GM18951 (cell line): ENCODE data around the gene ZNF280D.

ENCODE experiments used
- POLR2A ChIP-seq: IDR thresholded peaks from 4 replicates; pipeline ENCODE4 v1.6.1; 2011; ENCODE audit warnings: mild to moderate bottlenecking; ENCODE audit not compliant: insufficient read length, insufficient read depth; ENCODE audit errors: extremely low read depth
- in situ Hi-C: fragments of 300-500 bp; cut with MboI; formaldehyde crosslinking; loops from one replicate; pipeline ENCODE4 v1.12.0; 2022; ENCODE audit warnings: low sequenced_read_pairs, mixed read lengths, inconsistent platforms; ENCODE audit not compliant: unreplicated experiment

Gene ZNF280D

DNA sequence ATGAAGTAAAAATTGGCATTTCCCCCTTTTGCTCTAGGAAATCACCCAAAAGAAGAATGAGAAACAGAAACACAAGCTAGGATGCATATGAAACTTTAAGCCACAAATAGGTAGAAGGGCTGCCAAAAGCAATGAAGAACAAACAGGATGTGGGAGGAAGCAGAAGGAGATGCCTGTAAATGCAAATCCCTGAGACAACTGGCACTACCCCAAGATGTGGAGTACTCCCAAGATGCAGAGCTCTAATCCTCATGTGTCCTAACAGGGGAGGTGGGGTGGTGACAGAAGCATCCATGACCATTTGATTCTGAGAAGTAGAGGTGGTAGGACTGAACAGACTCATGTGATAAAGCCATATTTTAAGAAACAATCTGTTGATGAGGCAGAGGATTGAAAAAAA, 31.9 kb upstream of the ZNF280D start:
- TF ChIP-seq POLR2A: no peak
- in situ Hi-C loops: no loop called here

DNA sequence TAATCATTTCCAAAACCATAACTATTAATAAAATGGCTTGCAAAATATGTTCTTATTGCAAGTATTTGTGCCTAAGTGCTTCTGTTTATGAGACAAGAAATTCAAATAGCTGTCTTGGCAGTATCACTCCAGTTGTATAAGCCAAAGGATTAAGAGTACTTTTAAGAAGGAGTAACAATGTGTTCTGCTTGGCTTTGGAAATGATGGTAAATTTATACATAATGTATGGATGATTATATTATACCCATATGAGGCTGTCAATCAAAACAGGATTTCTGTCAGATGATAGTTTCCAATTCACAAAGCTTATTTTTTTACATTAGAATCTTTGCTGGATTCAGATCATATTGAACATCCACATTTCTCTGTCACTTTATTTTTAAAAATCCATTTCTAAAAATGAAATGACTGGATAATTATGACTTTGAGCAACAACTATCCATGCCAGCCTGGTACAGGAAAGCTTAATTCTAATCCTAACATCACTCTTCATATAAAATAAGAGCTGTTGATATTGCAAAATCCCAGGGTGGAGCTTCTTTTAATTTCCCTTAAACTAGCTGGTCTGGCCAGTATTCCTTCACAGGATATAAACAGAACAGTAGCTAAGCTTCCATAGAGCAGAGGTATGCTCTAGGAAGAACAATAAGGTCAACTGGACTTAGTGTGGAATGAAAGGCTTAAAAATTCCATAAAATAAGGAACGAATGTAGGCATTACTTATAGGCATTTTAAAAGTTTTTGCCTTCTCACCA, 30.0 kb upstream of the ZNF280D start:
- TF ChIP-seq POLR2A: no peak
- in situ Hi-C loops: no loop called here

DNA sequence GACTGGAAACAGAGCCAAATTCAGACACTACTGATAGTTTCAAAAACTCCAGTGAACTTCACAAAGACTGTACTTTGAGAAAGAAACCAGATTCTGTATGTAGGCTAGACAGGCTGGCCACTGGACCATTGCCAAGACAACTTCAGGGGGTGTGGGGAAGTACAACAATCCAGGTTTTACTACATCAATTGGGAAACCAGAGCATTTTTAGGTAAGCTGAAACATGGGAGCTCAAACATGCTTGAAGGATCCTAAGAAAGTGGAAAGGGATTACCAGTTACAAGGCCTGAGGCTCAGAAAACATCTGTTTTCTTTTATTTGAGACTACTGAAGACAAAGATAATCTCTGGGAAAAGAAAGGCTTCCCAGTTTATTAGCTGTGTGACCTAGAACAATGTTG, 26.9 kb upstream of the ZNF280D start:
- TF ChIP-seq POLR2A: no peak
- in situ Hi-C loops: no loop called here

DNA sequence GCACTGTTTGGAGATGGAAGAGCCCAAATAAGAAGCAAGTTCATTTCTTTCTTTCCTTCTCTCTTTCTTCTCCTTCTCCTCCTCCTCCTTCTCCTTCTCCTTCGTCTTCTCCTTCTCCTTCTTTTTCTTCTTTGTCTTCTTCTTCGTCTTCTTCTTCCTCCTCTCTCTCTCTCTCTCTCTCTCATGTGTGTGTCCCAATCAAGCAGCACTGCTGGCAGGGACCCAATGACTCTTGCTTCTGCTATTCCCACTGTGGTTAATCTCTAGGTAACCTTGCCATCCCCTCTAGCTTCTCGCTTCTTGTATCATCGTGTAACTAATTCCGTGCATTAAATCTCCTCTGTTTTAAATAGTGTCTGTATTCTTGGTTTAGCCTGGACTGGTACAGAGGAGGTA, 26.1 kb upstream of the ZNF280D start:
- in situ Hi-C loops: no loop called here
- no peak for TF ChIP-seq POLR2A

DNA sequence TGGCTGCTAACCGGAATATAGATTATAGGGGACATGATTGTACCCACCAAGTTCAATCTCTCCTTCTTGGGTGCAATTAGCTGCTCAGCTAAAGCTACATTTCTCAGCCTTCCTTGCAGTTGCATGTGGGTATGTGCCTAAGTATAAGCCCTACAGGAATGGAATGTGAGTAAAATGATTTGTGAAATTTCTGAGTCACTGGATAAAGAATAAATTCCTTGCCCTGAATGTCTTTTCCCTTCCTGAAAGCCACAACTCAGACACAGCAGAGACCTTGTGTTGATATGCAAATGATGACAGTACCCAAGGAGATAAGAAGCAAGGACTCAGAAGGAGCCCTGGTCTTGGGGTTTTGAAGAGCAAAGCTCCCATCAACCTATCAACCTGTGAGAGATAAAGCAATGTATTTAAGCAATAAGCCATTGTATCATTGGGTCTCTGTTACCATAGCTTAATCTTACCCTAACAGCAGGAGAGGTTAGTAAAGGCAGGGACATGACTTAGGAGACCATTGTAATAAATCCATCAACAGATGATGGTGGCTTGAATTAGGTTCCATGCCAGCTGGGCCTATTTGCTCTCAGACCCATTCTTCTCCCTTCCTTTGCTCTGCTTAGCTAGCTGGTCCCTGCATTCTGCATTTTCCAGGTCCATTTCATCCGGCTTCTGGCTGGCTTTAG, 25.6 kb upstream of the ZNF280D start:
- in situ Hi-C loops: no loop called here
- no peak for TF ChIP-seq POLR2A

DNA sequence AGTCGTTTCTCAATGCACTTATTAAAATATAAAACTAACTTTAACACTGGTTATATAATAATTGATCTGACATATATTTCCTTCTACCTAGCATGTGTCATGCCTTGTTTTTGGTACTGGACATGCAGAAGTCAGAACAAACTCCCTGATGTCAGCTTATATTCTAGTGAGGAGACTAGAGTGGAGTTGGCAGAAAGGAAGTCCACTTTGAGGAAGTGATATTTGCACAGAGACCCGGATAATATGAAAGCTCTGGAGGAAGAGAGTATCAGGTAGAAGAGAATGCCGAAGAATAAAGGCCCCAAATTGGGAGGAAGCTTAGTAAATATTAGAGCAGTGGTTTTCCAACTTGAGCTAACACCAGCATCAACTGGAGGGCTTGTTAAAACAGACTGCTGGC, 24.6 kb upstream of the ZNF280D start:
- no peak for TF ChIP-seq POLR2A
- in situ Hi-C loops: no loop called here

DNA sequence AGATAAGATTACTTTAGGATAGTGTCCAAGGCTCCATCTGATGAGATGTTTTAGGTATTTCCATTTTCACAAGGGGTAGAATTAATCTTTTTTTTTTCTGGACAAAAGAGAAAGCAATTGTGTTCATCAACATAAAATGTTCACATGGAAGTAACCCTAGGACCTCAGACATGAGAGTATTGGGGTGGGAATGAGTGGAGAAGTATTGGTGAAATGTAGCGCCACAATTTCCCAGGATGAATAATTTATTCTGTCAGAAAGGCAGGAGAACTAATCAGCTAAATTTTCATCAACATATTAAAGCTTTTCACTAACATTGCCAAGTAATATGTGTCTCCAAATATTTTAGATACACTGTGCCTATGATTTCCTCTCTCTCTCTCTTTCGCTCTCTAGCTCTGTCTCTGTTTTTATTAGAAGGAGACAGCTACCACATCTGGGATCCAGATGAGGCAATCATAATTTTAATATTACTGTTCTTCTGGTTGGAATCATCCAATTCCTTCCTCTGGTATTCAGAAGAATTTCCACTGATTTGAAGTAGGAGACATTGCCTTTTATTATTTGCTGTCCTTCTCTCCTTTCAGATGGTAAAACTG, 21.6 kb upstream of the ZNF280D start:
- in situ Hi-C loops: no loop called here
- TF ChIP-seq POLR2A: no peak

DNA sequence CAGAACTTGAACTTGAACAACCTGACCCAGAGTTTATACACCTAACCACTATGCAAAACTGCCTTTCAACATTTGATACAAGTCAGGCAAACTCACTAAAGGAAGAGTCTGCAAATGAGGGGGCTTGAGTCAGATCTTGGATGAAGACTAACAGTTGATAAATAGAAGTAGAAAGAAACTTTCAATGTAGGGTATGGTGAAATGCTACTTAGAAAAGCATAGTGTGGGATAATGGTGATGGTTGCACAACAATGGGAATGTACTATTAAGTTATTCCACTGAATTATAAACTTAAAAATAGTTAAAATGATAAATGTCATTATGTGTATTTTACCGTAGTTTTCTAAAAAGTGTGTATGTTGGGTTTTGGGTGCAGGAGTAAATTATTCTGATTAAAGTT, 19.7 kb upstream of the ZNF280D start:
- TF ChIP-seq POLR2A: no peak
- in situ Hi-C loops: no loop called here

DNA sequence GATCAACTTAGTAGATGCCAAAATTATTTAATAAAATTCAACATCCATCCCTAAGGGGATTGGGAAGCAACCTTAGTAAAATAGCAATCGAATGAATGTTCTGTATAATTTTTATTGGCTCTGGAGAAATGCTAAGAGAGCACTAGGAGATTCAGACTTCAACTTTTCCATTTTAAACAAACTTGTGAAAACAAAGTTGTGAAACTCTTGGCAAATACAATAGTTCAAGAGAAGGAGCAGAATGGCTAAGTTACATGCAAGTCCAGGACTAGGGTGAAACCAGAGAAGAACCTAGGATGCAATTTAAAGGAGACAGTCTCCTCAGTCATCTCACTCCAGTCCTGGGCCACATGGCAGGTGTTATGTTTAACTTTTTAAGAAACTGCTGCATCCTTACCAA, 16.7 kb upstream of the ZNF280D start:
- no peak for TF ChIP-seq POLR2A
- in situ Hi-C loops: no loop called here

DNA sequence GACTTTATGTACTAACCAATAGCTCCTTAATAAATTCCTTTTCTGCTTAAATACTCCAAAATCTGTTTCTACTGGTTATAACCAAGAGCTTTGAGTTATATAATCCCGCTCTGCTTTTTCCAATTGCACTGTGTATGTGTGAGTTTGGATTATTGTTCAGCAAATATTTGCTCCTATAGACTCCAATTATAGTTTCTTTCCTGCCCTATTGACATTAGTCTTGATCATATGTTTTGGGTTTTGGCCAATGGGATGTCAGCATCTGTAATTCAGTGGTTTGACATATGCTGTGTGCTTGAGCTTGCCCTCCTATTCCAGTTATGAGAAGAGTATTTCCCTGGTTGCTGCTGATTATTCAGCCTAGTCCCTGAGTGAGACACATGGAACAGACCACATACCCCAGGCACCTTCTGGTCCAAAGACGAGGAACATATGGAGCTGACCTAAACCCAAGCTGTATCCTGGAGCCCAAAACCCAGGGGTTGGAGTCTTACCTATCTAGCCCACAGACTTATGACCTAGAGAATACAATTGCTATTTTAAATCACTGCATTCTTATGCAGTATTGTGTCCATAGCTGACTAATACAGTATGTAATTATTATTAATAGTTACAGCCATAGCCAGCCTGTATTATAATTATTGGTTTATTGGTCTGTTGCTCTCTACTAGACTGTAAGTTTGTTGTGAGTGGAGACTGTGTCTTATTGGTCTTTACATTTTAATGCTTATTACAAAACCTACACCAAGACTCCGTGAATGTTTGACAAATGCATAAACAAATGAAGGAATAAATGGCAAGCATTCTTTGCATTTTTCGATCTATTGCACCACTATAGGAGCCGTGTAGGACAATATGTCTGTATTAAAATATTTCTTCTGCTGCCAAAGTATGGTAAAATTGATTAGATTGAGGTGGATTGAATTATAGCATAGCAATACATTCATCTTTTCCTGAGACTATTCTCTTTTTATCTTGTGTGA, 11.7 kb upstream of the ZNF280D start:
- in situ Hi-C loops: no loop called here
- TF ChIP-seq POLR2A: no peak

DNA sequence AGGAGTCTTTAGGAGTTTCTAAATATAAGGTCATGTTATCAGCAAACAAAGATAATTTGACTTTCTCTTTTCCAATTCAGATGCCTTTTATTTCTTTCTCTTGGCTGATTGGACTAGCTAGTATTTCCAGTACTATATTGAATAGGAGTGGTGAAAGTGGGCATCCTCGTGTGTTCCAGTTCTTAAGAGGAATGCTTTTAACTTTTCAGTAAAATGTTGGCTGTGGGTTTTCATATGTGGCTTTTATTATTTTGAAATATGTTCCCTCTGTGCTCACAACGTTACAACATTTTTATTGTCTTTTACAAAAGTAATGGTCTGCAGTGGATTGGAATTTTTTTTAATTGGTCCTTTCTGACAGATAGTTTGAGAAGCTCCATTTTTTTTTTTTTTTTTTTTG, 8.2 kb upstream of the ZNF280D start:
- no peak for TF ChIP-seq POLR2A
- in situ Hi-C loops: no loop called here

DNA sequence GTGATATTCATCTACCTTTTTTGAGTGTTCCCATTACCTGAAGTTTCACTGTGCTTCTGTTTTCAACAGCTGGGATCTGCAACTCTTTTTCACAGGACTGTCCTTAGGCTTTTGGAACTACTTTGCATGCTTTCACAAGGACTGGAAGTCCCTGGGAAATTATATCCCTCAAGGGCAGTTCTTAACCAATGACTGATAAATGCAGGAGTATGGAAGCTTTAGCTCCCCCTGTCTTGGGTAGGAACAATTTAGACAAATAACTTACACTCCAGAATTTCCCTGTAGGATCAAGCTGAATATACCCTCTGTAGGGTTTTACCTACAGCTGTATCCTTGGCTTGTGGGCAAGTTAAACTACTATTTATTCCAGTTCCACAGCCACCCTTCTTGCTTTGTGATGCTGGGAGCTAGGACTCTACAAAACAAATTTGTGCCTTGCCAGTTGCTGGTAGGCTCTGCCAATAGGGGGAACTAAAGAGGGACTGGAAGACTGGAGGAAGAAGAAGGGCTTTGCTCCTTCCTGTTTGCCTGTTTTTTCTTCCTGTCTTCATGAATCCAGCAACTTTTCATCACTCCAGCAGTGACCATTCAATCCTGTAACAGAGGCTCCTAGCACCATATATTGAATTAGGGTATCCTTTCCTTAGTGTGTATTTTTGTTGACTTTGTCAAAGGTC, 6.8 kb upstream of the ZNF280D start:
- no peak for TF ChIP-seq POLR2A
- in situ Hi-C loops: no loop called here
